ENCODE data around the gene ANKRA2.

DNA sequence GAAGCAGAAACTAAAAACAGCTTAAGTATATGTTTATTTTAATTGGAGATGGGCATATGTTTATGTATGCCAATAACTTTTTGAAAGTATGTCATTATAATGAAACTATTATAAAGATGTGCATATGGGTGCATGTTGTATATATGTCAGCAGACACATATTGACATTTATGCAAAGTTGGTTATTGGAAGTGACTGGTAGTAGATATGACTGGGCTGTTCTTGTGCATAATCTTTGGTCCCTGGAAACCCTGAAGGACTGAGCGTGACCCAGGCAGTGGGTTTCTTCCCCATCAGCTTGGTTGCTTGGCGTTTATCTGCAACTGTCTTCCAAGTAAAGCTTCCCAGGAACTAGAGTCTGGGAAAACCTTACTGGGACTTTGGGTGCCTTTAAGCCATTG lies 25.7 kb downstream of the ANKRA2 start:
- TF ChIP-seq, protein P1, sequence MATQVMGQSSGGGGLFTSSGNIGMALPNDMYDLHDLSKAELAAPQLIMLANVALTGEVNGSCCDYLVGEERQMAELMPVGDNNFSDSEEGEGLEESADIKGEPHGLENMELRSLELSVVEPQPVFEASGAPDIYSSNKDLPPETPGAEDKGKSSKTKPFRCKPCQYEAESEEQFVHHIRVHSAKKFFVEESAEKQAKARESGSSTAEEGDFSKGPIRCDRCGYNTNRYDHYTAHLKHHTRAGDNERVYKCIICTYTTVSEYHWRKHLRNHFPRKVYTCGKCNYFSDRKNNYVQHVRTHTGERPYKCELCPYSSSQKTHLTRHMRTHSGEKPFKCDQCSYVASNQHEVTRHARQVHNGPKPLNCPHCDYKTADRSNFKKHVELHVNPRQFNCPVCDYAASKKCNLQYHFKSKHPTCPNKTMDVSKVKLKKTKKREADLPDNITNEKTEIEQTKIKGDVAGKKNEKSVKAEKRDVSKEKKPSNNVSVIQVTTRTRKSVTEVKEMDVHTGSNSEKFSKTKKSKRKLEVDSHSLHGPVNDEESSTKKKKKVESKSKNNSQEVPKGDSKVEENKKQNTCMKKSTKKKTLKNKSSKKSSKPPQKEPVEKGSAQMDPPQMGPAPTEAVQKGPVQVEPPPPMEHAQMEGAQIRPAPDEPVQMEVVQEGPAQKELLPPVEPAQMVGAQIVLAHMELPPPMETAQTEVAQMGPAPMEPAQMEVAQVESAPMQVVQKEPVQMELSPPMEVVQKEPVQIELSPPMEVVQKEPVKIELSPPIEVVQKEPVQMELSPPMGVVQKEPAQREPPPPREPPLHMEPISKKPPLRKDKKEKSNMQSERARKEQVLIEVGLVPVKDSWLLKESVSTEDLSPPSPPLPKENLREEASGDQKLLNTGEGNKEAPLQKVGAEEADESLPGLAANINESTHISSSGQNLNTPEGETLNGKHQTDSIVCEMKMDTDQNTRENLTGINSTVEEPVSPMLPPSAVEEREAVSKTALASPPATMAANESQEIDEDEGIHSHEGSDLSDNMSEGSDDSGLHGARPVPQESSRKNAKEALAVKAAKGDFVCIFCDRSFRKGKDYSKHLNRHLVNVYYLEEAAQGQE (IDR thresholded peaks at IDR 0.05; ENCODE audit: low read depth, low read length): no peak
- TF ChIP-seq, protein P2, sequence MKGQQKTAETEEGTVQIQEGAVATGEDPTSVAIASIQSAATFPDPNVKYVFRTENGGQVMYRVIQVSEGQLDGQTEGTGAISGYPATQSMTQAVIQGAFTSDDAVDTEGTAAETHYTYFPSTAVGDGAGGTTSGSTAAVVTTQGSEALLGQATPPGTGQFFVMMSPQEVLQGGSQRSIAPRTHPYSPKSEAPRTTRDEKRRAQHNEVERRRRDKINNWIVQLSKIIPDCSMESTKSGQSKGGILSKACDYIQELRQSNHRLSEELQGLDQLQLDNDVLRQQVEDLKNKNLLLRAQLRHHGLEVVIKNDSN (IDR thresholded peaks at IDR 0.05; ENCODE audit: borderline replicate concordance, extremely low read length, insufficient read depth, low read depth, low read length): no peak
- TF ChIP-seq, protein P3, sequence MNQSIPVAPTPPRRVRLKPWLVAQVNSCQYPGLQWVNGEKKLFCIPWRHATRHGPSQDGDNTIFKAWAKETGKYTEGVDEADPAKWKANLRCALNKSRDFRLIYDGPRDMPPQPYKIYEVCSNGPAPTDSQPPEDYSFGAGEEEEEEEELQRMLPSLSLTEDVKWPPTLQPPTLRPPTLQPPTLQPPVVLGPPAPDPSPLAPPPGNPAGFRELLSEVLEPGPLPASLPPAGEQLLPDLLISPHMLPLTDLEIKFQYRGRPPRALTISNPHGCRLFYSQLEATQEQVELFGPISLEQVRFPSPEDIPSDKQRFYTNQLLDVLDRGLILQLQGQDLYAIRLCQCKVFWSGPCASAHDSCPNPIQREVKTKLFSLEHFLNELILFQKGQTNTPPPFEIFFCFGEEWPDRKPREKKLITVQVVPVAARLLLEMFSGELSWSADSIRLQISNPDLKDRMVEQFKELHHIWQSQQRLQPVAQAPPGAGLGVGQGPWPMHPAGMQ (IDR thresholded peaks at IDR 0.05; ENCODE audit: borderline replicate concordance): no peak
- no peak for TF ChIP-seq CEBPB (IDR thresholded peaks at IDR 0.05; ENCODE audit: borderline replicate concordance in 1 of 2, low read depth in 2 of 2, low read length in 2 of 2)
- TF ChIP-seq, protein P4, sequence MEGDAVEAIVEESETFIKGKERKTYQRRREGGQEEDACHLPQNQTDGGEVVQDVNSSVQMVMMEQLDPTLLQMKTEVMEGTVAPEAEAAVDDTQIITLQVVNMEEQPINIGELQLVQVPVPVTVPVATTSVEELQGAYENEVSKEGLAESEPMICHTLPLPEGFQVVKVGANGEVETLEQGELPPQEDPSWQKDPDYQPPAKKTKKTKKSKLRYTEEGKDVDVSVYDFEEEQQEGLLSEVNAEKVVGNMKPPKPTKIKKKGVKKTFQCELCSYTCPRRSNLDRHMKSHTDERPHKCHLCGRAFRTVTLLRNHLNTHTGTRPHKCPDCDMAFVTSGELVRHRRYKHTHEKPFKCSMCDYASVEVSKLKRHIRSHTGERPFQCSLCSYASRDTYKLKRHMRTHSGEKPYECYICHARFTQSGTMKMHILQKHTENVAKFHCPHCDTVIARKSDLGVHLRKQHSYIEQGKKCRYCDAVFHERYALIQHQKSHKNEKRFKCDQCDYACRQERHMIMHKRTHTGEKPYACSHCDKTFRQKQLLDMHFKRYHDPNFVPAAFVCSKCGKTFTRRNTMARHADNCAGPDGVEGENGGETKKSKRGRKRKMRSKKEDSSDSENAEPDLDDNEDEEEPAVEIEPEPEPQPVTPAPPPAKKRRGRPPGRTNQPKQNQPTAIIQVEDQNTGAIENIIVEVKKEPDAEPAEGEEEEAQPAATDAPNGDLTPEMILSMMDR (IDR thresholded peaks at IDR 0.05 in 2 of 3, conservative IDR thresholded peaks at IDR 0.05 in 1 of 3; ENCODE audit: control insufficient read depth in 2 of 3, extremely low read depth in 1 of 3, insufficient read depth in 1 of 3, low read depth in 3 of 3, low read length in 3 of 3): no peak
- no peak for TF ChIP-seq EZH2 (IDR thresholded peaks at IDR 0.05; ENCODE audit: borderline replicate concordance, control insufficient read depth, low read depth, low read length)
- no peak for TF ChIP-seq POLR2AphosphoS5 (IDR thresholded peaks at IDR 0.05; ENCODE audit: low read length)
- TF ChIP-seq, protein P5, sequence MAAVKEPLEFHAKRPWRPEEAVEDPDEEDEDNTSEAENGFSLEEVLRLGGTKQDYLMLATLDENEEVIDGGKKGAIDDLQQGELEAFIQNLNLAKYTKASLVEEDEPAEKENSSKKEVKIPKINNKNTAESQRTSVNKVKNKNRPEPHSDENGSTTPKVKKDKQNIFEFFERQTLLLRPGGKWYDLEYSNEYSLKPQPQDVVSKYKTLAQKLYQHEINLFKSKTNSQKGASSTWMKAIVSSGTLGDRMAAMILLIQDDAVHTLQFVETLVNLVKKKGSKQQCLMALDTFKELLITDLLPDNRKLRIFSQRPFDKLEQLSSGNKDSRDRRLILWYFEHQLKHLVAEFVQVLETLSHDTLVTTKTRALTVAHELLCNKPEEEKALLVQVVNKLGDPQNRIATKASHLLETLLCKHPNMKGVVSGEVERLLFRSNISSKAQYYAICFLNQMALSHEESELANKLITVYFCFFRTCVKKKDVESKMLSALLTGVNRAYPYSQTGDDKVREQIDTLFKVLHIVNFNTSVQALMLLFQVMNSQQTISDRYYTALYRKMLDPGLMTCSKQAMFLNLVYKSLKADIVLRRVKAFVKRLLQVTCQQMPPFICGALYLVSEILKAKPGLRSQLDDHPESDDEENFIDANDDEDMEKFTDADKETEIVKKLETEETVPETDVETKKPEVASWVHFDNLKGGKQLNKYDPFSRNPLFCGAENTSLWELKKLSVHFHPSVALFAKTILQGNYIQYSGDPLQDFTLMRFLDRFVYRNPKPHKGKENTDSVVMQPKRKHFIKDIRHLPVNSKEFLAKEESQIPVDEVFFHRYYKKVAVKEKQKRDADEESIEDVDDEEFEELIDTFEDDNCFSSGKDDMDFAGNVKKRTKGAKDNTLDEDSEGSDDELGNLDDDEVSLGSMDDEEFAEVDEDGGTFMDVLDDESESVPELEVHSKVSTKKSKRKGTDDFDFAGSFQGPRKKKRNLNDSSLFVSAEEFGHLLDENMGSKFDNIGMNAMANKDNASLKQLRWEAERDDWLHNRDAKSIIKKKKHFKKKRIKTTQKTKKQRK (IDR thresholded peaks at IDR 0.05; ENCODE audit: low read depth, low read length): no peak
- no peak for TF ChIP-seq SP1 (IDR thresholded peaks at IDR 0.05; ENCODE audit: low read depth, low read length)
- no peak for TF ChIP-seq FOS (IDR thresholded peaks at IDR 0.05; ENCODE audit: borderline replicate concordance, extremely low read depth, insufficient read length)
- TF ChIP-seq EP300 (IDR thresholded peaks at IDR 0.05; ENCODE audit: borderline replicate concordance in 1 of 2, control insufficient read depth in 1 of 2, low read depth in 2 of 2, low read length in 2 of 2): no peak
- TF ChIP-seq POLR2A (IDR thresholded peaks at IDR 0.05; ENCODE audit: low read depth, low read length): no peak
